ENCODE data around the gene PYGB.

Gene PYGB

GRCh38 chr20:25271486-25272222, 23.8 kb downstream of the PYGB start:
- H3K36me3 ChIP-seq (ENCODE audit: control insufficient read depth in 1 of 2, insufficient read depth in 2 of 2, low read length in 2 of 2): peaks cover 50 to 57% of the 10 kb centered on the region in 2 experiments
- no peak overlapping the region for H3K27ac ChIP-seq (ENCODE audit: low read depth, low read length)
- no peak overlapping the region for H2BK120ac ChIP-seq (ENCODE audit: insufficient read depth, low read length, poor library complexity)
- no peak overlapping the region for H3K14ac ChIP-seq (ENCODE audit: low read length)
- H3K9me3 ChIP-seq (ENCODE audit: insufficient read depth, low read depth, low read length): no peaks in the 10 kb centered on the region
- H4K91ac ChIP-seq (ENCODE audit: low read depth, low read length): no peak overlapping the region
- no peaks in the 10 kb centered on the region for H3K79me2 ChIP-seq (ENCODE audit: control insufficient read depth, insufficient read depth, low read length, poor library complexity)
- H2AK5ac ChIP-seq (ENCODE audit: low read length): no peak overlapping the region
- no peak overlapping the region for H4K8ac ChIP-seq (ENCODE audit: low read depth, low read length)
- no peak overlapping the region for H2AFZ ChIP-seq (ENCODE audit: insufficient read depth, low read length, poor library complexity)
- no peak overlapping the region for H3K4me2 ChIP-seq (ENCODE audit: low read length)
- no peak for DNase-seq
- H3K79me1 ChIP-seq (ENCODE audit: low read length): no peaks in the 10 kb centered on the region
- no peak overlapping the region for H3K9ac ChIP-seq (ENCODE audit: low read length)
- WGBS (ENCODE audit: extremely low coverage, insufficient coverage, insufficient read length): no CpG with 5 or more reads among the region's 13 CpGs
- H3K4me1 ChIP-seq (ENCODE audit: control insufficient read depth in 1 of 2, insufficient read depth in 2 of 2, low read length in 2 of 2): no peaks in the 10 kb centered on the region
- no peak overlapping the region for H2BK12ac ChIP-seq (ENCODE audit: low read length)
- no peak overlapping the region for H3K18ac ChIP-seq (ENCODE audit: low read length)
- no peaks in the 10 kb centered on the region for H3K27me3 ChIP-seq (ENCODE audit: insufficient read depth, low read length)
- H3K4ac ChIP-seq (ENCODE audit: low read depth, low read length): no peak overlapping the region
- H3K23ac ChIP-seq (ENCODE audit: low read length): no peak overlapping the region
- no peak overlapping the region for H4K12ac ChIP-seq (ENCODE audit: low read depth, low read length)
- no peak overlapping the region for H3K4me3 ChIP-seq (ENCODE audit: low read depth, low read length)
- H2BK5ac ChIP-seq (ENCODE audit: low read depth, low read length, poor library complexity): no peak overlapping the region

DNA sequence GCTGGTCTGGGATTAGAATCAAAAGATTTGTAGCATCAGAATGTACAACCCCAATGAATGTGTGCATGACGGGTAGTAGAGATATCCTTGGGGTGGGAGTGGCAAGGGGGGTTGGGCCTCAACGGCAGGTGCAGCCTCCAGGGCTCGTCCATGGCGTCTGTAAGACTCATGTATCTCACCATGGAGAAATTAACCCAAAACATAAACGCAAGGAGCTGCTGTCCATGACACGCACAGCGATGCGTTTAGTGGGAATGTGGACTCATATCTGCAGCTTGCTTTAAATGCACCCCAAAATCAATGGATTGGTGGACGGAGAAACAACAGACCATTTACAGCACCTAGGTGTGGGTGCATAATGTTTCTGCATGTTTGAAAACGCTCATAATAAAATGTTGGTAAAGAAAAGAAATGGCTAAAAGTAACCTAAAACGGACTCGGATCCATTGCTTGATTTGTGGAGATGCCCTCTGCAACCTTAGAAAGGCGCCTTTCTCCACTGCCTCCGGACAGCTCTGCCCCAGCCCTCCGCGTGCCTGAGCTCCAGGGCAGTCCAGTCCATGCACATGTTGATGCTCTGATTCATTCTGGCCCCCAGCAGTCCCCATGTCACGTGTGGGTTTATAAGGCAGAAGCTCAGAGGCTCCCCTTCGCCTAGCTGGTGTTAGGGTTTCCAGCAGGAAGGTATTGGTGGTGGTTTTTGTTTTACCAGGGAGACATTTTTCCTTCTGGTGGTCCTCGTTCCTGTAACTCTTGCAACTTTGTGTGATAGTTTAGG, 24.5 kb downstream of the PYGB start:
- no peak overlapping the region for H2BK120ac ChIP-seq (ENCODE audit: insufficient read depth, low read length, poor library complexity)
- H3K27ac ChIP-seq (ENCODE audit: low read depth, low read length): no peak overlapping the region
- H4K8ac ChIP-seq (ENCODE audit: low read depth, low read length): no peak overlapping the region
- no peak overlapping the region for H3K9ac ChIP-seq (ENCODE audit: low read length)
- no peak for DNase-seq
- peaks cover 58 to 64% of the 10 kb centered on the region in 2 experiments for H3K36me3 ChIP-seq (ENCODE audit: control insufficient read depth in 1 of 2, insufficient read depth in 2 of 2, low read length in 2 of 2)
- no peaks in the 10 kb centered on the region for H3K9me3 ChIP-seq (ENCODE audit: insufficient read depth, low read depth, low read length)
- no peak overlapping the region for H3K18ac ChIP-seq (ENCODE audit: low read length)
- H2BK5ac ChIP-seq (ENCODE audit: low read depth, low read length, poor library complexity): no peak overlapping the region
- H2AFZ ChIP-seq (ENCODE audit: insufficient read depth, low read length, poor library complexity): no peak overlapping the region
- no peak overlapping the region for H4K12ac ChIP-seq (ENCODE audit: low read depth, low read length)
- WGBS (ENCODE audit: extremely low coverage, insufficient coverage, insufficient read length): no CpG with 5 or more reads among the region's 19 CpGs
- H3K23ac ChIP-seq (ENCODE audit: low read length): no peak overlapping the region
- no peaks in the 10 kb centered on the region for H3K4me1 ChIP-seq (ENCODE audit: control insufficient read depth in 1 of 2, insufficient read depth in 2 of 2, low read length in 2 of 2)
- H4K91ac ChIP-seq (ENCODE audit: low read depth, low read length): no peak overlapping the region
- no peak overlapping the region for H3K14ac ChIP-seq (ENCODE audit: low read length)
- no peak overlapping the region for H2BK12ac ChIP-seq (ENCODE audit: low read length)
- no peaks in the 10 kb centered on the region for H3K79me1 ChIP-seq (ENCODE audit: low read length)
- no peaks in the 10 kb centered on the region for H3K79me2 ChIP-seq (ENCODE audit: control insufficient read depth, insufficient read depth, low read length, poor library complexity)
- H2AK5ac ChIP-seq (ENCODE audit: low read length): no peak overlapping the region
- no peak overlapping the region for H3K4ac ChIP-seq (ENCODE audit: low read depth, low read length)
- no peak overlapping the region for H3K4me2 ChIP-seq (ENCODE audit: low read length)
- no peak overlapping the region for H3K4me3 ChIP-seq (ENCODE audit: low read depth, low read length)
- H3K27me3 ChIP-seq (ENCODE audit: insufficient read depth, low read length): no peaks in the 10 kb centered on the region

GRCh38 chr20:25273046-25273445, 25.2 kb downstream of the PYGB start:
- H3K9ac ChIP-seq (ENCODE audit: low read length): no peak overlapping the region
- no peak overlapping the region for H3K14ac ChIP-seq (ENCODE audit: low read length)
- H3K79me1 ChIP-seq (ENCODE audit: low read length): no peaks in the 10 kb centered on the region
- no peak overlapping the region for H3K4ac ChIP-seq (ENCODE audit: low read depth, low read length)
- H4K8ac ChIP-seq (ENCODE audit: low read depth, low read length): no peak overlapping the region
- H2AK5ac ChIP-seq (ENCODE audit: low read length): no peak overlapping the region
- H3K27me3 ChIP-seq (ENCODE audit: insufficient read depth, low read length): no peaks in the 10 kb centered on the region
- DNase-seq: no peak
- H3K4me2 ChIP-seq (ENCODE audit: low read length): no peak overlapping the region
- no peak overlapping the region for H4K12ac ChIP-seq (ENCODE audit: low read depth, low read length)
- WGBS (ENCODE audit: extremely low coverage, insufficient coverage, insufficient read length): no CpG with 5 or more reads among the region's 10 CpGs
- peaks cover 64 to 68% of the 10 kb centered on the region in 2 experiments for H3K36me3 ChIP-seq (ENCODE audit: control insufficient read depth in 1 of 2, insufficient read depth in 2 of 2, low read length in 2 of 2)
- no peak overlapping the region for H3K27ac ChIP-seq (ENCODE audit: low read depth, low read length)
- H4K91ac ChIP-seq (ENCODE audit: low read depth, low read length): no peak overlapping the region
- H3K4me3 ChIP-seq (ENCODE audit: low read depth, low read length): no peak overlapping the region
- H3K4me1 ChIP-seq (ENCODE audit: control insufficient read depth in 1 of 2, insufficient read depth in 2 of 2, low read length in 2 of 2): no peaks in the 10 kb centered on the region
- H2AFZ ChIP-seq (ENCODE audit: insufficient read depth, low read length, poor library complexity): no peak overlapping the region
- no peak overlapping the region for H2BK12ac ChIP-seq (ENCODE audit: low read length)
- H3K9me3 ChIP-seq (ENCODE audit: insufficient read depth, low read depth, low read length): no peaks in the 10 kb centered on the region
- no peaks in the 10 kb centered on the region for H3K79me2 ChIP-seq (ENCODE audit: control insufficient read depth, insufficient read depth, low read length, poor library complexity)
- H3K18ac ChIP-seq (ENCODE audit: low read length): no peak overlapping the region
- no peak overlapping the region for H2BK120ac ChIP-seq (ENCODE audit: insufficient read depth, low read length, poor library complexity)
- H2BK5ac ChIP-seq (ENCODE audit: low read depth, low read length, poor library complexity): no peak overlapping the region
- H3K23ac ChIP-seq (ENCODE audit: low read length): no peak overlapping the region

GRCh38 chr20:25273541-25274358, 25.9 kb downstream of the PYGB start:
- Histone ChIP-seq H2BK5ac (ENCODE audit: low read depth, low read length, poor library complexity) (no peak overlapping the region), H3K23ac (ENCODE audit: low read length) (no peak overlapping the region), H3K27me3 (ENCODE audit: insufficient read depth, low read length) (no peaks in the 10 kb centered on the region)

More at GRCh38 chr20:25273541-25274358, 25.9 kb downstream of the PYGB start:
- H3K4ac ChIP-seq (ENCODE audit: low read depth, low read length): no peak overlapping the region
- H3K79me1 ChIP-seq (ENCODE audit: low read length): no peaks in the 10 kb centered on the region
- H3K79me2 ChIP-seq (ENCODE audit: control insufficient read depth, insufficient read depth, low read length, poor library complexity): no peaks in the 10 kb centered on the region
- H3K4me1 ChIP-seq (ENCODE audit: control insufficient read depth in 1 of 2, insufficient read depth in 2 of 2, low read length in 2 of 2): no peaks in the 10 kb centered on the region
- no peaks in the 10 kb centered on the region for H3K9me3 ChIP-seq (ENCODE audit: insufficient read depth, low read depth, low read length)
- H2AFZ ChIP-seq (ENCODE audit: insufficient read depth, low read length, poor library complexity): no peak overlapping the region
- peaks cover 71 to 75% of the 10 kb centered on the region in 2 experiments for H3K36me3 ChIP-seq (ENCODE audit: control insufficient read depth in 1 of 2, insufficient read depth in 2 of 2, low read length in 2 of 2)
- H2BK12ac ChIP-seq (ENCODE audit: low read length): no peak overlapping the region
- no peak overlapping the region for H3K9ac ChIP-seq (ENCODE audit: low read length)
- H3K14ac ChIP-seq (ENCODE audit: low read length): no peak overlapping the region
- no peak overlapping the region for H2AK5ac ChIP-seq (ENCODE audit: low read length)
- no peak overlapping the region for H2BK120ac ChIP-seq (ENCODE audit: insufficient read depth, low read length, poor library complexity)
- no peak overlapping the region for H4K8ac ChIP-seq (ENCODE audit: low read depth, low read length)
- DNase-seq: no peak
- H4K12ac ChIP-seq (ENCODE audit: low read depth, low read length): no peak overlapping the region
- H3K27ac ChIP-seq (ENCODE audit: low read depth, low read length): no peak overlapping the region
- H4K91ac ChIP-seq (ENCODE audit: low read depth, low read length): no peak overlapping the region
- H3K18ac ChIP-seq (ENCODE audit: low read length): no peak overlapping the region
- WGBS (ENCODE audit: extremely low coverage, insufficient coverage, insufficient read length): no CpG with 5 or more reads among the region's 20 CpGs
- H3K4me2 ChIP-seq (ENCODE audit: low read length): no peak overlapping the region
- no peak overlapping the region for H3K4me3 ChIP-seq (ENCODE audit: low read depth, low read length)

Measured in trophoblast cell (in vitro differentiated cells and primary cell).